ENCODE measurements around the gene ABHD17B.
A peak's percentile ranks its signal among the peaks of the same experiment; 100 is the strongest.

Gene ABHD17B

GRCh38 chr9:71937070-71937625 lies 26.2 kb upstream of the ABHD17B start:
- DNase-seq (ENCODE audit: low read depth) = no peak
- TF ChIP-seq CTCF (conservative IDR thresholded peaks at IDR 0.05; ENCODE audit: low read depth, low read length) = no peak
- no peak overlapping the region for H3K4me3 ChIP-seq (ENCODE audit: low read depth, low read length)

GRCh38 chr9:71936066-71936465 lies 25.1 kb upstream of the ABHD17B start:
- TF ChIP-seq CTCF (conservative IDR thresholded peaks at IDR 0.05; ENCODE audit: low read depth, low read length) = no peak
- no peak for DNase-seq (ENCODE audit: low read depth)
- H3K4me3 ChIP-seq (ENCODE audit: low read depth, low read length) = no peak overlapping the region

GRCh38 chr9:71931166-71931565 lies 20.2 kb upstream of the ABHD17B start:
- no peak overlapping the region for H3K4me3 ChIP-seq (ENCODE audit: low read depth, low read length)
- no peak for TF ChIP-seq CTCF (conservative IDR thresholded peaks at IDR 0.05; ENCODE audit: low read depth, low read length)
- no peak for DNase-seq (ENCODE audit: low read depth)

- peak; percentile 22 for DNase-seq (ENCODE audit: low read depth)
- H3K4me3 ChIP-seq (ENCODE audit: low read depth, low read length) = no peak overlapping the region
- no peak for TF ChIP-seq CTCF (conservative IDR thresholded peaks at IDR 0.05; ENCODE audit: low read depth, low read length)
Measured at GRCh38 chr9:71929791-71930440, 18.9 kb upstream of the ABHD17B start.

GRCh38 chr9:71929223-71929622 lies 18.2 kb upstream of the ABHD17B start:
- DNase-seq (ENCODE audit: low read depth) = peak; percentile 25
- H3K4me3 ChIP-seq (ENCODE audit: low read depth, low read length) = no peak overlapping the region
- no peak for TF ChIP-seq CTCF (conservative IDR thresholded peaks at IDR 0.05; ENCODE audit: low read depth, low read length)

- H3K4me3 ChIP-seq (ENCODE audit: low read depth, low read length) = no peak overlapping the region
- DNase-seq (ENCODE audit: low read depth) = no peak
- no peak for TF ChIP-seq CTCF (conservative IDR thresholded peaks at IDR 0.05; ENCODE audit: low read depth, low read length)
Measured at GRCh38 chr9:71928806-71929205, 17.8 kb upstream of the ABHD17B start.

GRCh38 chr9:71928376-71928775 lies 17.4 kb upstream of the ABHD17B start:
- no peak for TF ChIP-seq CTCF (conservative IDR thresholded peaks at IDR 0.05; ENCODE audit: low read depth, low read length)
- no peak for DNase-seq (ENCODE audit: low read depth)
- H3K4me3 ChIP-seq (ENCODE audit: low read depth, low read length) = no peak overlapping the region

Data from choroid plexus epithelial cell (primary cell).